Endothelial cell of umbilical vein (primary cell): ENCODE measurements around the gene CBLC. TPM values are rescaled to one million over a fixed set of nuclear protein-coding genes. Genes with fewer than 3 reads are reported as not detected.

ENCODE experiments used
- BruUV-seq: library from RNA; stranded (reverse); fragments of 400-500 nt; replicated peaks from 2 replicates; lab custom pipeline; 2021; lab: Mats Ljungman, UMichigan
- CTCF ChIA-PET: fragments of 300-600, 350-600 bp; sonication (Branson Sonifier 250); formaldehyde crosslinking; loops from one replicate; lab custom pipeline; 2021; ENCODE audit warnings: antibody characterized with exemption, inconsistent platforms; lab: Charles Lee
- POLR2A ChIA-PET: fragments of 300-600, 350-600 bp; sonication (Branson Sonifier 250); formaldehyde crosslinking; loops from one replicate; lab custom pipeline; 2021; ENCODE audit warnings: antibody characterized with exemption, inconsistent platforms; lab: Charles Lee
- DNase-seq: peaks from one replicate; pipeline ENCODE4 v3.0.0-alpha.2; 2011; ENCODE audit warnings: low read depth, low spot score
- FAIRE-seq: peaks from 2 replicates; lab custom pipeline; 2011; peaks lifted over from hg19 to GRCh38; lab: Jason Lieb, UNC
- H2AFZ ChIP-seq: 2 replicates; pipeline ENCODE4 v1.6.0; 2012; ENCODE audit warnings: low read depth, low read length, control low read depth, inconsistent platforms
- H3K27ac ChIP-seq: 2 replicates; pipeline ENCODE4 v1.5.1; 2011; ENCODE audit warnings: low read depth, mild to moderate bottlenecking, control low read depth, low read length, moderate library complexity; ENCODE audit not compliant: insufficient read depth
- H3K27me3 ChIP-seq, 2 experiments: 2 replicates each; pipeline versions ENCODE4 v1.6.0 to v1.6.1; 2011; ENCODE audit warnings: low read length in 2 of 2, mixed read lengths in 1 of 2; ENCODE audit not compliant: control insufficient read depth in 2 of 2, insufficient read depth in 2 of 2
- H3K36me3 ChIP-seq, 2 experiments: 2 replicates in 1 of 2; 3 replicates in 1 of 2; pipeline ENCODE4 v1.5.1; 2011; ENCODE audit warnings: low read length in 2 of 2, mild to moderate bottlenecking in 1 of 2, moderate library complexity in 1 of 2; ENCODE audit not compliant: control insufficient read depth in 2 of 2, insufficient read depth in 2 of 2; ENCODE audit errors: extremely low read depth in 1 of 2
- H3K4me1 ChIP-seq: 3 replicates; pipeline ENCODE4 v1.5.1; 2011; ENCODE audit warnings: mild to moderate bottlenecking, low read length; ENCODE audit not compliant: control insufficient read depth, insufficient read depth; ENCODE audit errors: extremely low read depth
- H3K4me2 ChIP-seq: 2 replicates; pipeline ENCODE4 v1.6.1; 2011; ENCODE audit warnings: low read length, control low read depth, mixed read lengths; ENCODE audit not compliant: insufficient read depth
- H3K4me3 ChIP-seq, 3 experiments: fragments of 200-600 bp in 1 of 3; sonication (generic), shearing (Covaris generic) in 1 of 3; replicated peaks in 1 of 3; 2 replicates each; pipeline ENCODE4 v1.5.1; 2011 to 2016; ENCODE audit warnings: control low read depth in 3 of 3, low read length in 3 of 3, mild to moderate bottlenecking in 2 of 3, inconsistent platforms in 1 of 3, low read depth in 1 of 3, moderate library complexity in 1 of 3; ENCODE audit not compliant: insufficient read depth in 1 of 3
- H3K79me2 ChIP-seq: 2 replicates; pipeline ENCODE4 v1.6.0; 2012; ENCODE audit warnings: low read length, inconsistent platforms; ENCODE audit not compliant: control insufficient read depth, insufficient read depth
- H3K9ac ChIP-seq: replicated peaks from 2 replicates; pipeline ENCODE3; 2011; ENCODE audit warnings: low read length, control low read depth; ENCODE audit not compliant: insufficient read depth; ENCODE audit errors: extremely low read depth
- H3K9me1 ChIP-seq: replicated peaks from 3 replicates; pipeline ENCODE4 v1.6.0; 2011; ENCODE audit warnings: mild to moderate bottlenecking, low read length; ENCODE audit not compliant: control insufficient read depth, insufficient read depth; ENCODE audit errors: extremely low read depth
- H3K9me3 ChIP-seq: replicated peaks from 2 replicates; pipeline ENCODE4 v1.5.1; 2012; ENCODE audit warnings: low read length, inconsistent platforms; ENCODE audit not compliant: control insufficient read depth, insufficient read depth
- H4K20me1 ChIP-seq: replicated peaks from 2 replicates; pipeline ENCODE3; 2011; ENCODE audit warnings: mild to moderate bottlenecking, low read length; ENCODE audit not compliant: control insufficient read depth, insufficient read depth; ENCODE audit errors: extremely low read depth
- FOS ChIP-seq: IDR thresholded peaks from 2 replicates; pipeline ENCODE4 v1.6.1; 2011; ENCODE audit warnings: mild to moderate bottlenecking, low read length, moderate library complexity, borderline replicate concordance; ENCODE audit not compliant: insufficient read depth
- JUN ChIP-seq: IDR thresholded peaks from 2 replicates; pipeline ENCODE4 v1.6.1; 2011; ENCODE audit warnings: borderline replicate concordance, low read depth; ENCODE audit not compliant: insufficient read length, insufficient read depth
- MYC ChIP-seq: IDR thresholded peaks from one replicate; pipeline ENCODE4 v1.6.1; 2011; ENCODE audit warnings: mild to moderate bottlenecking, low read depth, low read length
- POLR2A ChIP-seq: IDR thresholded peaks from 2 replicates; pipeline ENCODE4 v1.6.1; 2012; ENCODE audit warnings: low read depth, mild to moderate bottlenecking, control low read depth, low read length
- POLR2AphosphoS5 ChIP-seq: IDR thresholded peaks from 2 replicates; pipeline ENCODE4 v1.6.1; 2012; ENCODE audit warnings: low read depth, mild to moderate bottlenecking, control low read depth, low read length, moderate library complexity; ENCODE audit not compliant: insufficient read depth
- dilution Hi-C: fragments of 300-500 bp; cut with MboI; formaldehyde crosslinking; loops from one replicate; pipeline ENCODE4 v1.15.0; 2019; ENCODE audit warnings: low sequenced_read_pairs; ENCODE audit not compliant: extremely low pct_ligation_motif_present
- intact Hi-C: fragments of 100-400 bp; cut with micrococcal nuclease; formaldehyde crosslinking; loops from one replicate; pipeline ENCODE4 v1.10.0; 2022
- polyA plus RNA-seq, 4 experiments: library from polyadenylated mRNA; depleted of rRNA in 3 of 4; stranded (reverse) in 3 of 4; unstranded in 1 of 4; fragments of >200 nt; gene quantifications; 2 replicates each; pipeline versions ENCODE4 v1.2.1 to v1.2.3, GENCODE V29; 2011 to 2012; ENCODE audit warnings: missing spikeins in 1 of 4
- total RNA-seq: library from RNA; stranded (reverse); gene quantifications from 2 replicates; pipeline ENCODE4 v1.2.3, GENCODE V29; 2021
- TF ChIP-seq, protein P1 (sequence below): IDR thresholded peaks from 2 replicates; pipeline ENCODE4 v1.6.1; 2011; ENCODE audit not compliant: insufficient read depth, insufficient read length
- TF ChIP-seq, protein P2 (sequence below), 2 donors: IDR thresholded peaks; 1 replicate in 1 of 2; 2 replicates in 1 of 2; pipeline ENCODE4 v1.5.1; 2011; ENCODE audit warnings: low read length in 2 of 2, mild to moderate bottlenecking in 2 of 2, moderate library complexity in 2 of 2, control low read depth in 1 of 2, inconsistent platforms in 1 of 2, low read depth in 1 of 2; ENCODE audit not compliant: insufficient read depth in 1 of 2; ENCODE audit errors: extremely low read depth in 1 of 2

The CBLC gene
- total and polyA plus RNA-seq, 2 donors (not counting 3 experiments of a cell fraction or from before 2014, with no cell fraction given), result 0.04 TPM; not detected in 1

DNA sequence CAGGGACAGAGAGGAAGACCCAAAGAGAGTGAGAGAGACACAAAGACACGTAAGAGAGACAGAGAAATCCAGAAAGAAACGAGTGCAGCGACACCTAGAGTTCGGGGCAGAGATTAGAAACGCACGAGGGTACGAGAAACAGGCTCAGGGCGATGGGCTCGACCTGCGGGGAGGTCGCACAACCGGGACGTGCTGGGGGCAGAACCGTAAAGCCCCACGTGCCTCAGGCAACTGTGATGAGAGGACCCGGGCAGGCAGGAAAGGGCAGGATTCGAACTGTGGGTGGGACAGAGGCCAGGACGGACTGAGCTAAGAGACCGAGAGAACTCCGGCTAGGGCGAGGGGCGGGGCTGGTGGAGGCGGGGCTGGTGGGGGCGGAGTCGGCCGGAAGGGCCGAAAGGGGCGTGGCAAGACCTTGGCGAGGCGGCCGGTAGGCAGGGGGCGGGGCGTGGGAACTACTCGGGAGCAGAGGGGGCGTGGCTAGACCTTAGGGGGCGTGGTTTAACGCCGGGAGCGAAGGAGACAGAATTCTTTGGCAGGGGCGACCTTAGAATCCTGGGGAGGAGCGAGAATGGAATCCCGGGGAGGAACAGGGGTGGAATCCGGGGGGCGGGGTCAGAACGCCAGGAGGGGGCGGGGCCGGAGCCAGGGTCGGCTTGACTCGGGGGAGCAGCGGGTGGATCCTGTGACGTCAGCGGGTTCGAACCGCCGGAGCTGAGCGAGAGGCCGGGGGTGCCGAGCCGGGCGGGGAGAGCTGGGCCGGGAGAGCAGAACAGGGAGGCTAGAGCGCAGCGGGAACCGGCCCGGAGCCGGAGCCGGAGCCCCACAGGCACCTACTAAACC is 68.1 kb downstream of the CBLC start, which contains the start of gene NECTIN2:
NECTIN2 (plus strand) TSS at position 686 of the 843 bp plus-strand sequence. CDS start 229 bp downstream, outside the sequence.
- H3K4me2 ChIP-seq, result peak within 1 kb of the TSS; percentile 96
- peak within 1 kb of the TSS; percentile 69 to 96 (median 83) for H3K4me3 ChIP-seq
- H3K9me1 ChIP-seq, result no peaks in the 10 kb centered on the region
- no peaks in the 10 kb centered on the region for H4K20me1 ChIP-seq
- no peak for TF ChIP-seq JUN
- no peak for TF ChIP-seq MYC
- peak; percentile 76 for TF ChIP-seq POLR2A
- TF ChIP-seq POLR2AphosphoS5, result peak; percentile 64
- TF ChIP-seq FOS, result no peak
- TF ChIP-seq, protein P1, sequence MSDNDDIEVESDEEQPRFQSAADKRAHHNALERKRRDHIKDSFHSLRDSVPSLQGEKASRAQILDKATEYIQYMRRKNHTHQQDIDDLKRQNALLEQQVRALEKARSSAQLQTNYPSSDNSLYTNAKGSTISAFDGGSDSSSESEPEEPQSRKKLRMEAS, result peak; percentile 59
- TF ChIP-seq, protein P2, sequence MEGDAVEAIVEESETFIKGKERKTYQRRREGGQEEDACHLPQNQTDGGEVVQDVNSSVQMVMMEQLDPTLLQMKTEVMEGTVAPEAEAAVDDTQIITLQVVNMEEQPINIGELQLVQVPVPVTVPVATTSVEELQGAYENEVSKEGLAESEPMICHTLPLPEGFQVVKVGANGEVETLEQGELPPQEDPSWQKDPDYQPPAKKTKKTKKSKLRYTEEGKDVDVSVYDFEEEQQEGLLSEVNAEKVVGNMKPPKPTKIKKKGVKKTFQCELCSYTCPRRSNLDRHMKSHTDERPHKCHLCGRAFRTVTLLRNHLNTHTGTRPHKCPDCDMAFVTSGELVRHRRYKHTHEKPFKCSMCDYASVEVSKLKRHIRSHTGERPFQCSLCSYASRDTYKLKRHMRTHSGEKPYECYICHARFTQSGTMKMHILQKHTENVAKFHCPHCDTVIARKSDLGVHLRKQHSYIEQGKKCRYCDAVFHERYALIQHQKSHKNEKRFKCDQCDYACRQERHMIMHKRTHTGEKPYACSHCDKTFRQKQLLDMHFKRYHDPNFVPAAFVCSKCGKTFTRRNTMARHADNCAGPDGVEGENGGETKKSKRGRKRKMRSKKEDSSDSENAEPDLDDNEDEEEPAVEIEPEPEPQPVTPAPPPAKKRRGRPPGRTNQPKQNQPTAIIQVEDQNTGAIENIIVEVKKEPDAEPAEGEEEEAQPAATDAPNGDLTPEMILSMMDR (IDR thresholded peaks at IDR 0.05; ENCODE audit: extremely low read depth in 1 of 2, insufficient read depth in 1 of 2, low read depth in 1 of 2, low read length in 2 of 2), result peak; percentile 83 to 85
- peaks cover 46% of the 10 kb centered on the region for H3K79me2 ChIP-seq
- BruUV-seq, result no TSS peak
- H3K9ac ChIP-seq, result peak within 1 kb of the TSS; percentile 96
- peak within 1 kb of the TSS; percentile 99 for H3K27ac ChIP-seq
- peak; percentile 97 for FAIRE-seq
- no peaks in the 10 kb centered on the region for H3K36me3 ChIP-seq
- DNase-seq, result peak; percentile 99
- intact Hi-C loops (loop anchor here (1.0 to 5.0 kb wide), 4 partner anchors 37 to 275 kb away; partner anchors contain the start of gene BCAM), dilution Hi-C loops (no loop called here)
- ChIA-PET CTCF (interaction anchor here (0.6 to 1.4 kb wide), 19 partner anchors 8 to 275 kb away, joined by 3 to 28 read pairs (median 4); partner anchors contain the start of gene BCAM), POLR2A (interaction anchor here (1.0 kb wide), 1 partner anchor 44 kb away, joined by 3 read pairs; no protein-coding TSS in a partner anchor)
- peak within 1 kb of the TSS; percentile 99 for H2AFZ ChIP-seq
- peaks cover 35% of the 10 kb centered on the region for H3K4me1 ChIP-seq
- no peaks in the 10 kb centered on the region for H3K9me3 ChIP-seq
- no peaks in the 10 kb centered on the region for H3K27me3 ChIP-seq
